ENCODE data around the gene SETD7. TPM values are rescaled to one million over a fixed set of nuclear protein-coding genes. Genes with fewer than 3 reads are reported as not detected.

The SETD7 gene
- total and polyA plus RNA-seq, 2 donors (not counting 1 experiment from before 2014, with no cell fraction given), result 5.1 to 13.0 TPM

DNA sequence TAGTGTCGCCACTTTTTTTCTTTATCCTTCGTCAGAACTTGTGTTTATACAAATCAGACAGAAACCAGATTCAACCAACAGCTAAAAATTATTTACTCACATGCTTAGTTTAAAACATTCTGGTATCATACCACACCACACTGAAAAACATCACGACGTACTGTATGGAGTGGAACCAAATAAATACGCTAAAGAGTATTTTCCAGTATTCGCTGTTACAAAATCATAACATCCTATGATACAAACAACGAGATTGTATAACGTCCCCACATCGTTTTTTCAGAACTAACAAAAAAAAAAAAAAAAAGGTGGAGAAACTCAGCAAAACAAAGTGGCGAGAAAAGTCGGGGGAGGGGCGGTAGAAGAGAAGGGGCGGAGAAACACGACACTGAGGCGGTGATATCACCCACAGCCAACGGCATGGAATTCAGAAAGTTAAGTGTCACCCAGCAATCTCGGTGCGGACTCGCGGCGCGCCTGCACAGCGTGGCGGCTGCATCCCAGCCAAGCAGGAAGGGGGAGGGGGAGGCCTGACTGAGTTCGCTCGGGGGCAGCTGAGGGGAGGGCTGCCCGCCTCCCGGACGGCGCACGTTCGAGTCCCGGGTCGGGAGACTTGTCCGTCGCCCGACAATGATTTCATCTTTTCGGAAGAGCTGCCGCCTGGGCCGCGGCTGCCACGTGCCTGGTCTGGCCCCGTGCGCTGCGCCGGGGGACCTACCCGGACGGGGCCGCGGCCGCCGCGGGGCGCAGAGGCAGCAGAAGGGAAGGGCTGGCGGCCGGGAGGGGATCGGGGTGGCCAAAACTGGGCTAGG lies 920 bp downstream of the SETD7 start:
- ATAC-seq (ENCODE audit: low read depth) (peak; percentile 60), DNase-seq (peak; percentile 91)
- peak overlapping the region; percentile 87 for H3K4me2 ChIP-seq (replicated peaks; ENCODE audit: low read depth, low read length, poor library complexity, severe bottlenecking)
- WGBS (ENCODE audit: insufficient coverage), result 3% methylated on average over 50 of the region's 57 CpGs
- H3K79me2 ChIP-seq (ENCODE audit: control insufficient read depth, insufficient read depth, low read length), result peaks cover 54% of the 10 kb centered on the region
- H3K27ac ChIP-seq (ENCODE audit: low read length in 2 of 2), result peak overlapping the region; percentile 93 to 98
- H3K9me3 Mint-ChIP-seq (ENCODE audit: insufficient read depth), result no peaks in the 10 kb centered on the region
- H4K20me1 ChIP-seq (ENCODE audit: control insufficient read depth, insufficient read depth, low read length, poor library complexity, severe bottlenecking), result peaks cover 11% of the 10 kb centered on the region
- peak overlapping the region; percentile 100 for H3K27ac Mint-ChIP-seq
- ChIA-PET CTCF (interaction anchor here (1.4 to 4.4 kb wide), 3 partner anchors 25 to 99 kb away, joined by 6 to 24 read pairs (median 8); no protein-coding TSS in a partner anchor), POLR2A (interaction anchor here (0.7 to 3.2 kb wide), 6 partner anchors 8 to 254 kb away, joined by 3 to 16 read pairs (median 5); partner anchors contain the start of gene NAA15)
- H3K4me3 ChIP-seq (ENCODE audit: control extremely low read depth in 1 of 5, extremely low read depth in 1 of 5, insufficient read depth in 1 of 5, low read depth in 2 of 5, low read length in 4 of 5), result peak overlapping the region; percentile 73 to 96 (median 89)
- no peaks in the 10 kb centered on the region for H3K9me3 ChIP-seq (ENCODE audit: control extremely low read depth in 1 of 3, control insufficient read depth in 2 of 3, insufficient read depth in 1 of 3, low read length in 2 of 3)
- H3K27me3 Mint-ChIP-seq, result no peaks in the 10 kb centered on the region
- H3K4me3 Mint-ChIP-seq, result peak overlapping the region; percentile 100
- H3K4me1 Mint-ChIP-seq, result peaks cover 63% of the 10 kb centered on the region
- peaks cover 29 to 31% of the 10 kb centered on the region in 2 donors for H3K4me1 ChIP-seq (ENCODE audit: control insufficient read depth in 2 of 2, insufficient read depth in 2 of 2, low read length in 2 of 2)
- H3K9ac ChIP-seq (ENCODE audit: low read length), result peak overlapping the region; percentile 94
- intact Hi-C loops (cut with micrococcal nuclease), result loop anchor here (2.0 to 5.0 kb wide), 3 partner anchors 24 to 967 kb away; partner anchors contain the start of genes ELF2 and ELMOD2
- no peaks in the 10 kb centered on the region for H3K27me3 ChIP-seq (replicated peaks in 1 of 4; ENCODE audit: control extremely low read depth in 1 of 4, control insufficient read depth in 3 of 4, insufficient read depth in 4 of 4, low read length in 3 of 4)
- TF ChIP-seq, protein P1, sequence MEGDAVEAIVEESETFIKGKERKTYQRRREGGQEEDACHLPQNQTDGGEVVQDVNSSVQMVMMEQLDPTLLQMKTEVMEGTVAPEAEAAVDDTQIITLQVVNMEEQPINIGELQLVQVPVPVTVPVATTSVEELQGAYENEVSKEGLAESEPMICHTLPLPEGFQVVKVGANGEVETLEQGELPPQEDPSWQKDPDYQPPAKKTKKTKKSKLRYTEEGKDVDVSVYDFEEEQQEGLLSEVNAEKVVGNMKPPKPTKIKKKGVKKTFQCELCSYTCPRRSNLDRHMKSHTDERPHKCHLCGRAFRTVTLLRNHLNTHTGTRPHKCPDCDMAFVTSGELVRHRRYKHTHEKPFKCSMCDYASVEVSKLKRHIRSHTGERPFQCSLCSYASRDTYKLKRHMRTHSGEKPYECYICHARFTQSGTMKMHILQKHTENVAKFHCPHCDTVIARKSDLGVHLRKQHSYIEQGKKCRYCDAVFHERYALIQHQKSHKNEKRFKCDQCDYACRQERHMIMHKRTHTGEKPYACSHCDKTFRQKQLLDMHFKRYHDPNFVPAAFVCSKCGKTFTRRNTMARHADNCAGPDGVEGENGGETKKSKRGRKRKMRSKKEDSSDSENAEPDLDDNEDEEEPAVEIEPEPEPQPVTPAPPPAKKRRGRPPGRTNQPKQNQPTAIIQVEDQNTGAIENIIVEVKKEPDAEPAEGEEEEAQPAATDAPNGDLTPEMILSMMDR (IDR thresholded peaks at IDR 0.05), result no peak
- TF ChIP-seq EZH2 (IDR thresholded peaks at IDR 0.05; ENCODE audit: borderline replicate concordance, insufficient read depth, low read depth, low read length, poor library complexity, severe bottlenecking), result no peak
- no peaks in the 10 kb centered on the region for H3K36me3 ChIP-seq (replicated peaks in 1 of 2; ENCODE audit: control extremely low read depth in 1 of 2, control insufficient read depth in 1 of 2, extremely low read depth in 1 of 2, insufficient read depth in 2 of 2, low read length in 1 of 2)
- H2AFZ ChIP-seq (ENCODE audit: insufficient read depth, low read depth, low read length, poor library complexity, severe bottlenecking), result peak overlapping the region; percentile 75

DNA sequence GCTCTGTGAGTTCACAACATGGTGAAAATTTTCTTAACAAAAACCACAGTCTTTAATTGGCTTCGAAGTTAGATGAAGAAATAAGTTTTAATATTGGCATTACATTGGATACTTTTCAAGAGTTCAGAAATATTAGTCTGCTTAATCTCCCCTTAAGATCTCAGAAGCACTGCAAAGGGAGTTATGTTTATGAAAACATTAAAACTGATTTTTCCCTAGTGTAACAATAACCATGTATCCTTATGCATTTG lies 1.5 kb downstream of the SETD7 start:
- ATAC-seq (ENCODE audit: low read depth) (no peak), DNase-seq (no peak)
- H2AFZ ChIP-seq (ENCODE audit: insufficient read depth, low read depth, low read length, poor library complexity, severe bottlenecking), result peak overlapping the region; percentile 75
- H3K4me2 ChIP-seq (replicated peaks; ENCODE audit: low read depth, low read length, poor library complexity, severe bottlenecking), result peak overlapping the region; percentile 87
- CTCF ChIA-PET, result interaction anchor here (1.4 to 4.4 kb wide), 2 partner anchors 24 to 99 kb away, joined by 6 to 24 read pairs; no protein-coding TSS in a partner anchor
- peak overlapping the region; percentile 94 for H3K9ac ChIP-seq (ENCODE audit: low read length)
- peak overlapping the region; percentile 93 to 98 for H3K27ac ChIP-seq (ENCODE audit: low read length in 2 of 2)
- peaks cover 13% of the 10 kb centered on the region for H4K20me1 ChIP-seq (ENCODE audit: control insufficient read depth, insufficient read depth, low read length, poor library complexity, severe bottlenecking)
- peak overlapping the region; percentile 100 for H3K27ac Mint-ChIP-seq
- H3K4me3 ChIP-seq (ENCODE audit: control extremely low read depth in 1 of 5, extremely low read depth in 1 of 5, insufficient read depth in 1 of 5, low read depth in 2 of 5, low read length in 4 of 5), result peak overlapping the region in 4 of 5 experiments; percentile 73 to 96 (median 92)
- no peaks in the 10 kb centered on the region for H3K9me3 Mint-ChIP-seq (ENCODE audit: insufficient read depth)
- peaks cover 59% of the 10 kb centered on the region for H3K79me2 ChIP-seq (ENCODE audit: control insufficient read depth, insufficient read depth, low read length)
- H3K4me1 ChIP-seq (ENCODE audit: control insufficient read depth in 2 of 2, insufficient read depth in 2 of 2, low read length in 2 of 2), result peaks cover 24 to 25% of the 10 kb centered on the region in 2 donors
- H3K9me3 ChIP-seq (ENCODE audit: control extremely low read depth in 1 of 3, control insufficient read depth in 2 of 3, insufficient read depth in 1 of 3, low read length in 2 of 3), result no peaks in the 10 kb centered on the region
- WGBS (ENCODE audit: insufficient coverage), result no CpG with 5 or more reads among the region's 1 CpG
- H3K4me1 Mint-ChIP-seq, result peaks cover 58% of the 10 kb centered on the region
- H3K36me3 ChIP-seq (replicated peaks in 1 of 2; ENCODE audit: control extremely low read depth in 1 of 2, control insufficient read depth in 1 of 2, extremely low read depth in 1 of 2, insufficient read depth in 2 of 2, low read length in 1 of 2), result no peaks in the 10 kb centered on the region
- H3K27me3 Mint-ChIP-seq, result no peaks in the 10 kb centered on the region
- intact Hi-C loops (cut with micrococcal nuclease), result loop anchor here (2.0 kb wide), 1 partner anchor 24 kb away; no protein-coding TSS in a partner anchor
- POLR2A ChIA-PET, result interaction anchor here (0.6 to 0.7 kb wide), 3 partner anchors 9 to 145 kb away, joined by 3 to 9 read pairs (median 9); no protein-coding TSS in a partner anchor
- H3K27me3 ChIP-seq (replicated peaks in 1 of 4; ENCODE audit: control extremely low read depth in 1 of 4, control insufficient read depth in 3 of 4, insufficient read depth in 4 of 4, low read length in 3 of 4), result no peaks in the 10 kb centered on the region
- H3K4me3 Mint-ChIP-seq, result peak overlapping the region; percentile 100
- TF ChIP-seq EZH2 (IDR thresholded peaks at IDR 0.05; ENCODE audit: borderline replicate concordance, insufficient read depth, low read depth, low read length, poor library complexity, severe bottlenecking), result no peak
- TF ChIP-seq, protein P1 (IDR thresholded peaks at IDR 0.05), result no peak

Data from B cell (primary cell).